ENCODE data around the gene GPR50. TPM values are rescaled to one million over a fixed set of nuclear protein-coding genes. Genes with fewer than 3 reads are reported as not detected.

GPR50 gene
- total RNA-seq, 2 experiments from 2014 or later, result not detected

GRCh38 chrX:151178746-151179145, 2.4 kb downstream of the GPR50 start:
- peaks cover 11 to 46% of the 10 kb centered on the region in 2 experiments for H3K27me3 ChIP-seq (ENCODE audit: control insufficient read depth in 1 of 2, insufficient read depth in 2 of 2, low read length in 2 of 2)
- no peak overlapping the region for H3K27ac ChIP-seq (ENCODE audit: low read depth in 1 of 2, low read length in 2 of 2)
- TF ChIP-seq CTCF (IDR thresholded peaks at IDR 0.05), result no peak
- ATAC-seq (ENCODE audit: poor library complexity) (no peak), DNase-seq (no peak)
- H3K27me3 Mint-ChIP-seq, result peaks cover 78% of the 10 kb centered on the region
- H3K27ac Mint-ChIP-seq, result no peak overlapping the region
- intact Hi-C loops (cut with DNase I, micrococcal nuclease), result no loop called here
- no peak overlapping the region for H3K4me3 ChIP-seq (ENCODE audit: low read length)
- ChIA-PET CTCF (no interaction called here), POLR2A (no interaction called here)
- no peaks in the 10 kb centered on the region for H3K9me3 Mint-ChIP-seq
- no peaks in the 10 kb centered on the region for H3K9me3 ChIP-seq (ENCODE audit: control insufficient read depth in 1 of 2, insufficient read depth in 1 of 2, low read length in 2 of 2)
- peaks cover 4% of the 10 kb centered on the region for H3K4me1 ChIP-seq (ENCODE audit: insufficient read depth, low read length)
- no peaks in the 10 kb centered on the region for H3K36me3 Mint-ChIP-seq (ENCODE audit: low read depth)
- H3K4me3 Mint-ChIP-seq, result peak overlapping the region; percentile 20
- peaks cover 11% of the 10 kb centered on the region for H3K4me1 Mint-ChIP-seq (ENCODE audit: low read depth)
- no peaks in the 10 kb centered on the region for H3K36me3 ChIP-seq (ENCODE audit: insufficient read depth, low read length)

- no peaks in the 10 kb centered on the region for H3K36me3 ChIP-seq (ENCODE audit: insufficient read depth, low read length)
- H3K4me1 ChIP-seq (ENCODE audit: insufficient read depth, low read length), result peaks cover 4% of the 10 kb centered on the region
- peaks cover 11 to 32% of the 10 kb centered on the region in 2 experiments for H3K27me3 ChIP-seq (ENCODE audit: control insufficient read depth in 1 of 2, insufficient read depth in 2 of 2, low read length in 2 of 2)
- Mint-ChIP-seq H3K4me3 (no peak overlapping the region), H3K4me1 (ENCODE audit: low read depth) (peaks cover 11% of the 10 kb centered on the region), H3K36me3 (ENCODE audit: low read depth) (no peaks in the 10 kb centered on the region), H3K9me3 (no peaks in the 10 kb centered on the region), H3K27ac (no peak overlapping the region), H3K27me3 (peaks cover 82% of the 10 kb centered on the region)
- H3K4me3 ChIP-seq (ENCODE audit: low read length), result no peak overlapping the region
- ATAC-seq (ENCODE audit: poor library complexity) (no peak), DNase-seq (no peak)
- TF ChIP-seq CTCF (IDR thresholded peaks at IDR 0.05), result no peak
- ChIA-PET POLR2A (no interaction called here), CTCF (no interaction called here)
- intact Hi-C loops (cut with DNase I, micrococcal nuclease), result no loop called here
- H3K27ac ChIP-seq (ENCODE audit: low read depth in 1 of 2, low read length in 2 of 2), result no peak overlapping the region
- H3K9me3 ChIP-seq (ENCODE audit: control insufficient read depth in 1 of 2, insufficient read depth in 1 of 2, low read length in 2 of 2), result no peaks in the 10 kb centered on the region
These were observed 4.0 kb downstream of the GPR50 start for GRCh38 chrX:151180400-151180799.

GRCh38 chrX:151181088-151181487, 4.7 kb downstream of the GPR50 start:
- H3K27me3 Mint-ChIP-seq, result peaks cover 76% of the 10 kb centered on the region
- intact Hi-C loops (cut with DNase I, micrococcal nuclease), result no loop called here

More at GRCh38 chrX:151181088-151181487, 4.7 kb downstream of the GPR50 start:
- Mint-ChIP-seq H3K4me3 (no peak overlapping the region), H3K4me1 (ENCODE audit: low read depth) (peaks cover 11% of the 10 kb centered on the region), H3K9me3 (no peaks in the 10 kb centered on the region), H3K36me3 (ENCODE audit: low read depth) (no peaks in the 10 kb centered on the region), H3K27ac (no peak overlapping the region)
- POLR2A ChIA-PET, result no interaction called here
- Histone ChIP-seq H3K36me3 (ENCODE audit: insufficient read depth, low read length) (no peaks in the 10 kb centered on the region), H3K27me3 (ENCODE audit: control insufficient read depth in 1 of 2, insufficient read depth in 2 of 2, low read length in 2 of 2) (peaks cover 11 to 25% of the 10 kb centered on the region in 2 experiments), H3K9me3 (ENCODE audit: control insufficient read depth in 1 of 2, insufficient read depth in 1 of 2, low read length in 2 of 2) (no peaks in the 10 kb centered on the region), H3K27ac (ENCODE audit: low read depth in 1 of 2, low read length in 2 of 2) (no peak overlapping the region), H3K4me1 (ENCODE audit: insufficient read depth, low read length) (peaks cover 4% of the 10 kb centered on the region), H3K4me3 (ENCODE audit: low read length) (no peak overlapping the region)
- ATAC-seq (ENCODE audit: poor library complexity) (no peak), DNase-seq (no peak)
- no peak for TF ChIP-seq CTCF (IDR thresholded peaks at IDR 0.05)
- CTCF ChIA-PET, result no interaction called here

Data from CD4-positive, alpha-beta T cell (primary cell).